ENCODE measurements around the gene ERC2.

DNA sequence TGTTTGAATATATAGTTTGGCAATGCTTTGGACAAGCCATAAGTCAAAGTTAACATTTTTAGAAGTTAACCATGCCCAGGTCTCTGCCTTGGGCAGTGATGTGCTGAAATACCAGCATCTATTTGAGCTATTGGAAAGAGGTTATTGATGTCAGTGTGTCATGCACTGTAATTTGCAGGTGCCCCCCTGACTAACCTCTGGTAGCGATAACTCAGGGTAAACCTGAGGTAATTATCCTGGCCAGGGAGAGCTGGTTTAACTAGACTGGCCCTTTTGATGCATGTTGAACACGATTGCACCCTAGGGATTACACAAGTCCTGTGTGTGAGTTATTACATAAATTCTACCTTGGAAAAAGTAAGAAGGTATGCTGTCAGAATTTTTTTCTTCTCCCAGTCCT, 525.4 kb downstream of the ERC2 start:
- TF ChIP-seq POLR2A (IDR thresholded peaks at IDR 0.05; ENCODE audit: low read depth, low read length) = no peak
- no peak for TF ChIP-seq POLR2AphosphoS5 (IDR thresholded peaks at IDR 0.05; ENCODE audit: low read depth, low read length)
- TF ChIP-seq TAF1 (IDR thresholded peaks at IDR 0.05; ENCODE audit: low read depth, low read length) = no peak
